ENCODE measurements around the gene IGHMBP2. TPM values are rescaled to one million over a fixed set of nuclear protein-coding genes. Genes with fewer than 3 reads are reported as not detected.

The IGHMBP2 gene
- total and polyA plus RNA-seq, 2 of the 8 experiments (the other 6 are each of a cell fraction or from before 2014, with no cell fraction given) = 8.4 to 17.6 TPM

DNA sequence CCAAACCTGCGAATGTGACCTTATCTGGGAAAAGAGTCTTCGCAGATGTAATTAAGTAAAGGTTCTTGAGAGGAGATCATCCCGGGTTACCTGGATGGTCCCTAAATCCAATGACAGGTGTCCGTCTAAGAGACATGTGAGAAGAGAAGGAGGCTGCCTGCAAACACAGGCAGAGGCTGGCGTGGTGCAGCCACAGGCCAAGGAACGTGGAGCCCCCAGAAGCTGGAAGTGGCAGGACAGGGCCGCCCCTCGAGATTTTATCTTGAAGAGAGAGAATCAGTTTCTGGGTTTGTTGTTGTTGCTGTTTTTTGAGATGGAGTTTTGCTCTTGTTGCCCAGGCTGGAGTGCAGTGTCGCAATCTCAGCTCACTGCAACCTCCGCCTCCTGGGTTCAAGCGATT lies 43.5 kb downstream of the IGHMBP2 start:
- Histone ChIP-seq H3K56ac (replicated peaks; ENCODE audit: insufficient read length, low read depth, low read length) (no peak overlapping the region), H3K4me1 (replicated peaks in 1 of 4; ENCODE audit: control insufficient read depth in 3 of 4, insufficient read depth in 4 of 4, low read length in 3 of 4) (peaks cover 0 to 10% (median 1%) of the 10 kb centered on the region in 4 experiments; a peak in 5 of 7 replicates), H3K4ac (replicated peaks; ENCODE audit: insufficient read length, low read depth, low read length) (no peak overlapping the region), H3K4me3 (ENCODE audit: extremely low read depth in 1 of 4, insufficient read depth in 2 of 4, low read depth in 3 of 4, low read length in 4 of 4) (no peak overlapping the region), H3K9ac (replicated peaks in 1 of 4; ENCODE audit: extremely low read depth in 1 of 4, low read depth in 3 of 4, low read length in 3 of 4) (no peak overlapping the region), H2BK120ac (replicated peaks; ENCODE audit: low read depth, low read length) (no peak overlapping the region), H2BK12ac (ENCODE audit: low read depth, low read length) (no peak overlapping the region), H2BK20ac (ENCODE audit: low read length) (no peak overlapping the region), H3K79me1 (ENCODE audit: low read depth, low read length) (no peaks in the 10 kb centered on the region), H3K4me2 (ENCODE audit: insufficient read depth in 1 of 2, low read depth in 2 of 2, low read length in 2 of 2) (no peak overlapping the region), H3K14ac (ENCODE audit: insufficient read length) (no peak overlapping the region), H3K23me2 (ENCODE audit: low read depth, low read length) (no peaks in the 10 kb centered on the region), H3K18ac (ENCODE audit: extremely low read depth, low read length) (no peak overlapping the region), H3K23ac (ENCODE audit: insufficient read length) (no peak overlapping the region), H4K91ac (replicated peaks; ENCODE audit: insufficient read length, low read length) (no peak overlapping the region), H3K79me2 (ENCODE audit: control insufficient read depth in 1 of 2, insufficient read depth in 2 of 2, low read length in 2 of 2) (no peaks in the 10 kb centered on the region), H4K5ac (ENCODE audit: insufficient read length, low read depth, low read length) (no peak overlapping the region), H3K27me3 (replicated peaks in 1 of 4; ENCODE audit: control insufficient read depth in 3 of 4, extremely low read depth in 1 of 4, insufficient read depth in 3 of 4, low read length in 3 of 4) (no peaks in the 10 kb centered on the region), H2BK15ac (ENCODE audit: low read length) (no peak overlapping the region), H3K36me3 (ENCODE audit: control insufficient read depth in 2 of 4, insufficient read depth in 4 of 4, low read length in 3 of 4) (no peaks in the 10 kb centered on the region), H2BK5ac (ENCODE audit: low read depth, low read length) (no peak overlapping the region), H3K27ac (ENCODE audit: low read depth, low read length) (no peak overlapping the region), H2AFZ (ENCODE audit: low read length) (no peak overlapping the region), H4K8ac (ENCODE audit: extremely low read depth, insufficient read depth, low read length) (no peak overlapping the region), H3K9me3 (ENCODE audit: insufficient read depth in 2 of 2, low read depth in 1 of 2, low read length in 1 of 2) (no peaks in the 10 kb centered on the region), H2AK5ac (ENCODE audit: low read depth, low read length) (no peak overlapping the region), H4K20me1 (replicated peaks in 1 of 2; ENCODE audit: control insufficient read depth in 1 of 2, insufficient read depth in 2 of 2, low read length in 2 of 2) (peaks cover 0 to 2% of the 10 kb centered on the region in 2 experiments)
- CTCF ChIA-PET (ENCODE audit: partially characterized antibody) = interaction anchor here (1.3 to 1.6 kb wide), 2 partner anchors 9 to 13 kb away, joined by 3 to 5 read pairs; no protein-coding TSS in a partner anchor
- FAIRE-seq (no peak), DNase-seq (ENCODE audit: low read depth in 1 of 2, low spot score in 2 of 2) (no peak)
- POLR2A ChIA-PET (ENCODE audit: partially characterized antibody) = interaction anchor here (1.0 kb wide), 1 partner anchor 151 kb away, joined by 3 read pairs; no protein-coding TSS in a partner anchor
- WGBS, 2 experiments (ENCODE audit: extremely low coverage in 1 of 2, insufficient coverage in 1 of 2, insufficient read length in 1 of 2, insufficient replicate concordance in 2 of 2, low coverage in 1 of 2, low lambda C conversion rate in 2 of 2, missing lambda C conversion rate in 1 of 2) = 74% methylated on average over 11 of the region's 11 CpGs; no CpG with 5 or more reads in 1 of the 2 experiments
- TF ChIP-seq POLR2AphosphoS5 (IDR thresholded peaks at IDR 0.05; ENCODE audit: low read depth, low read length) (no peak), POLR2A (IDR thresholded peaks at IDR 0.05; ENCODE audit: control extremely low read depth in 1 of 2, low read depth in 2 of 2, low read length in 2 of 2) (no peak), SIRT6 (IDR thresholded peaks at IDR 0.05; ENCODE audit: low read length) (no peak), RFX5 (IDR thresholded peaks at IDR 0.05; ENCODE audit: borderline replicate concordance, low read depth, low read length) (no peak), YY1 (IDR thresholded peaks at IDR 0.05; ENCODE audit: low read depth, low read length) (no peak), SAP30 (IDR thresholded peaks at IDR 0.05; ENCODE audit: insufficient read depth, insufficient replicate concordance, low read length) (no peak), HDAC2 (IDR thresholded peaks at IDR 0.05; ENCODE audit: borderline replicate concordance in 1 of 2, low read depth in 2 of 2, low read length in 2 of 2) (no peak), NANOG (IDR thresholded peaks at IDR 0.05; ENCODE audit: insufficient read depth, low read depth, low read length, poor library complexity, severe bottlenecking) (no peak)
- TF ChIP-seq, protein P1, sequence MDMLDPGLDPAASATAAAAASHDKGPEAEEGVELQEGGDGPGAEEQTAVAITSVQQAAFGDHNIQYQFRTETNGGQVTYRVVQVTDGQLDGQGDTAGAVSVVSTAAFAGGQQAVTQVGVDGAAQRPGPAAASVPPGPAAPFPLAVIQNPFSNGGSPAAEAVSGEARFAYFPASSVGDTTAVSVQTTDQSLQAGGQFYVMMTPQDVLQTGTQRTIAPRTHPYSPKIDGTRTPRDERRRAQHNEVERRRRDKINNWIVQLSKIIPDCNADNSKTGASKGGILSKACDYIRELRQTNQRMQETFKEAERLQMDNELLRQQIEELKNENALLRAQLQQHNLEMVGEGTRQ (IDR thresholded peaks at IDR 0.05; ENCODE audit: low read length) = no peak

All from H1 (cell line).